Naive thymus-derived CD4-positive, alpha-beta T cell (primary cell): ENCODE data around the gene PAQR8. TPM values are rescaled to one million over a fixed set of nuclear protein-coding genes. Genes with fewer than 3 reads are reported as not detected.
A peak's percentile ranks its signal among the peaks of the same experiment; 100 is the strongest.

Source experiments
- ATAC-seq: fragments of 150-1000 bp; cut with Tn5 transposase; 2 replicates; pipeline ENCODE4 v1.10.0; 2021; ENCODE audit warnings: mild to moderate bottlenecking, moderate library complexity
- CTCF ChIA-PET: fragments of 350-600 bp; sonication (Branson Sonifier 250); formaldehyde crosslinking; loops from one replicate; lab custom pipeline; 2021; ENCODE audit warnings: antibody characterized with exemption; lab: Charles Lee
- POLR2A ChIA-PET: fragments of 350-600 bp; sonication (Branson Sonifier 250); formaldehyde crosslinking; loops from one replicate; lab custom pipeline; 2021; ENCODE audit warnings: antibody characterized with exemption, inconsistent platforms; lab: Charles Lee
- DNase-seq, 9 donors: peaks; one replicate each; pipeline versions ENCODE4 v3.0.0 to v3.0.0-alpha.2; 2020 to 2022; ENCODE audit warnings: mixed read lengths in 1 of 9
- H3K27ac ChIP-seq: one replicate; pipeline ENCODE4 v1.7.0; 2013; ENCODE audit warnings: mild to moderate bottlenecking, low read depth, low read length, moderate library complexity
- H3K27me3 ChIP-seq, 2 donors: one replicate each; pipeline ENCODE4 v1.7.0; 2013; ENCODE audit warnings: low read length in 2 of 2, mild to moderate bottlenecking in 2 of 2, moderate library complexity in 2 of 2; ENCODE audit not compliant: control insufficient read depth in 2 of 2, insufficient read depth in 2 of 2
- H3K36me3 ChIP-seq, 3 experiments: 1 replicate in 2 of 3; 2 replicates in 1 of 3; pipeline ENCODE4 v1.7.0; 2013; ENCODE audit warnings: low read length in 3 of 3, mild to moderate bottlenecking in 3 of 3, moderate library complexity in 1 of 3; ENCODE audit not compliant: insufficient read depth in 3 of 3, control insufficient read depth in 2 of 3
- H3K4me1 ChIP-seq, 2 donors: one replicate each; pipeline ENCODE4 v1.7.0; 2013; ENCODE audit warnings: low read length in 2 of 2, mild to moderate bottlenecking in 2 of 2, moderate library complexity in 1 of 2; ENCODE audit not compliant: control insufficient read depth in 2 of 2, insufficient read depth in 2 of 2
- H3K4me3 ChIP-seq: 2 replicates; pipeline ENCODE4 v1.7.0; 2013; ENCODE audit warnings: mild to moderate bottlenecking, low read length
- H3K9me3 ChIP-seq, 3 experiments: 1 replicate in 2 of 3; 2 replicates in 1 of 3; pipeline ENCODE4 v1.7.0; 2013; ENCODE audit warnings: low read length in 3 of 3; ENCODE audit not compliant: control insufficient read depth in 2 of 3
- H3K27ac Mint-ChIP-seq, 9 donors: one replicate each; pipeline ENCODE4 v1.8.0; 2020 to 2022; ENCODE audit warnings: mixed read lengths in 9 of 9, mild to moderate bottlenecking in 8 of 9, moderate library complexity in 5 of 9, inconsistent platforms in 2 of 9
- H3K27me3 Mint-ChIP-seq, 5 donors: one replicate each; pipeline ENCODE4 v1.8.0; 2021 to 2022; ENCODE audit warnings: mixed read lengths in 5 of 5, mild to moderate bottlenecking in 1 of 5
- H3K36me3 Mint-ChIP-seq, 5 donors: one replicate each; pipeline ENCODE4 v1.8.0; 2020 to 2022; ENCODE audit warnings: mixed read lengths in 5 of 5, mild to moderate bottlenecking in 3 of 5, inconsistent platforms in 1 of 5
- H3K4me1 Mint-ChIP-seq, 7 donors: one replicate each; pipeline ENCODE4 v1.8.0; 2020 to 2022; ENCODE audit warnings: mixed read lengths in 7 of 7, mild to moderate bottlenecking in 3 of 7, inconsistent platforms in 1 of 7
- H3K4me3 Mint-ChIP-seq, 10 donors: one replicate each; pipeline ENCODE4 v1.8.0; 2020 to 2022; ENCODE audit warnings: mild to moderate bottlenecking in 10 of 10, mixed read lengths in 10 of 10, moderate library complexity in 6 of 10, inconsistent platforms in 2 of 10
- H3K9me3 Mint-ChIP-seq, 11 donors: one replicate each; pipeline ENCODE4 v1.8.0; 2020 to 2022; ENCODE audit warnings: mixed read lengths in 11 of 11, mild to moderate bottlenecking in 4 of 11, inconsistent platforms in 1 of 11, moderate library complexity in 1 of 11
- intact Hi-C, 2 donors: fragments of 100-400 bp; cut with micrococcal nuclease; formaldehyde crosslinking; loops; one replicate each; pipeline ENCODE4 v1.15.1; 2023
- polyA plus RNA-seq, 2 donors: library from polyadenylated mRNA; unstranded; fragments of 300-500 nt; fragmentation: Illumina TruSeq; gene quantifications; one replicate each; pipeline ENCODE4 v1.2.3, GENCODE V29; 2021
- total RNA-seq, 6 experiments: library from RNA in 5 of 6; stranded (reverse) in 5 of 6; gene quantifications; 1 replicate in 5 of 6; 2 replicates in 1 of 6; pipeline ENCODE4 v1.2.3 and lab custom pipeline; 2021 to 2026

The PAQR8 gene
- total and polyA plus RNA-seq, 7 experiments from 2014 or later = 7.5 to 46.2 (median 32.1) TPM

DNA sequence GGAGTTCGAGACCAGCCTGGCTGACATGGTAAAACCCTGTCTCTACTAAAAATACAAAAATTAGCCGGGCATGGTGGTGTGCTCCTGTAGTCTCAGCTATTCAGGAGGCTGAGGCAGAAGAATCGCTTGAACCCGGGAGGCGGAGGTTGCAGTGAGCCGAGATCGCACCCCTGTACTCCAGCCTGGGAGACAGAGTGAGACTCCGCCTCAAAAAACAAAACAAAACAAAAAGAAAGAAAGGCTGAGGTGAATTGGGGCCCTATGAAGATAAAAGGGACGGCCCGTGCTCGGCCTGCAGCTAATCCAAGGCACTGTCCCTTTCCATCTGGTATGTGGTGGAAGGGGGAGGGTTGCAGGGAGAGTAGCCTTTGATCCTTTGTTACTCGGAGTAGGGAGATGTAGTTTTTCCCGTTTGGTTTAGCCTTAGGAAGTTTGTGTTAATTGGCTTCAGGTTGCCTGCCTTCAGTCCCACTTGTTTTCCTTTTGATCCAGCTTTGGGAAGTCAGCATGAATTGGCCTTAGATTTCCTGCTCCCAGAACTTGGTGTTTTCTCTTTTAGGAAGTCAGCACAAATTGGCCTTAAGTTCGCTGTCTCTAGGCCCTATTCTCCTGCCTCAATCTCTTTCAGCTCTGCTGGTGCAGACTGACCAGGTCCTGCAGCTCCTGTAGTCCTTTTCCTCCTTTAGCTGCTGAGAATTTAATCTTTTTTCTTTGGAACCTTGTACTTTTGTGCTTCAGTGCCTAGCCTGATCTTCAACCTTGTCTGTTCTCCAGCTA is 36.1 kb upstream of the PAQR8 start:
- peaks cover 0 to 7% (median 0%) of the 10 kb centered on the region in 5 donors for H3K27me3 Mint-ChIP-seq
- Histone ChIP-seq H3K4me3 (no peak overlapping the region), H3K36me3 (no peaks in the 10 kb centered on the region), H3K27ac (no peak overlapping the region), H3K9me3 (no peaks in the 10 kb centered on the region), H3K4me1 (peaks cover 0 to 4% of the 10 kb centered on the region in 2 donors), H3K27me3 (no peaks in the 10 kb centered on the region)
- no peak for ATAC-seq
- CTCF ChIA-PET = no interaction called here
- intact Hi-C loops = no loop called here
- peak overlapping the region in 2 of 9 donors; percentile 2 to 19 for H3K27ac Mint-ChIP-seq
- H3K4me3 Mint-ChIP-seq = no peak overlapping the region
- H3K4me1 Mint-ChIP-seq = peaks cover 0 to 49% (median 28%) of the 10 kb centered on the region in 7 donors
- no peaks in the 10 kb centered on the region for H3K36me3 Mint-ChIP-seq
- no peak for DNase-seq
- POLR2A ChIA-PET = interaction anchor here (1.0 to 1.5 kb wide), 2 partner anchors 8 to 10 kb away, joined by 3 read pairs; no protein-coding TSS in a partner anchor
- H3K9me3 Mint-ChIP-seq = no peaks in the 10 kb centered on the region

DNA sequence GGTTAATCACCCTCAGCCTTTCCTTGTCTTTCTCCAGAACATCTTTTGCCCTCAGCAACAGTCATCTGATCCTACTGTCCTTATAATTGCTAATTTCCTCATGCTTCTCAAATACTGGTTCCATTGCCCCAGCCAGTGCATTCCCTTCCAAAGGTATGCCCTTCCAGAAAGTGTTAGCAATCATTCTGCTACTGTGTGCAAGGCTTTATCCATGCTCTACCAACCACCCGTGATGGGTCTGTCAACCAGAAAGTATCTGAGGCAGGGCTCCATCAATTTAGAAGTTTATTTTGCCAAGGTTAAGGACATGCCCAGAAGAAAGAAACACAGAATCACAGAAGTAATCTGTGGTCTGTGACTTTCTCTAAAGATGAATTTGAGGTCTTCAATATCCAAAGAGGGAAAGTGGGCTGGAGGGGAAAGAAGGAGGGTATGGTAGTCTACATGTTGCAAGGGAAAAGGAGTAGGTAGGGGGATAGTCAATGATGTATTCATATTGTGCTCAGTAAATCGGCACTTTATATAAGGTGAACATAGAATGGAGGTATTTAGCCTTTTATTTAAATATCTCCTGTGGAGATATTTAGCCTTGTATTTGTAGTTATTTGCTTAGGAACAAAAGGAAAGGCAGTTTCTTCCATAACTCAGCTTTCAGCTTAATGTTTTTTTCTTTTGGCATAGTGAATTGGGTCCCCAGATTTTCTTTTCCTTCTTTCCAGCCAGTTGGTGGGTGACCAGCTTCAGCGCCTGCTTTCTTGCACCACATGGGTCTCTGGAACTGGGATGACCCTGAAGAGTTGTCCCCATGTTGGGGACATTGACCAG is 35.2 kb upstream of the PAQR8 start:
- Histone ChIP-seq H3K36me3 (no peaks in the 10 kb centered on the region), H3K27ac (no peak overlapping the region), H3K9me3 (no peaks in the 10 kb centered on the region), H3K4me3 (no peak overlapping the region), H3K4me1 (peaks cover 0 to 7% of the 10 kb centered on the region in 2 donors), H3K27me3 (no peaks in the 10 kb centered on the region)
- DNase-seq (no peak), ATAC-seq (no peak)
- Mint-ChIP-seq H3K4me1 (peaks cover 0 to 48% (median 31%) of the 10 kb centered on the region in 7 donors), H3K36me3 (no peaks in the 10 kb centered on the region), H3K27ac (peak overlapping the region in 3 of 9 donors; percentile 1 to 19 (median 2)), H3K4me3 (no peak overlapping the region), H3K9me3 (no peaks in the 10 kb centered on the region), H3K27me3 (peaks cover 0 to 7% (median 0%) of the 10 kb centered on the region in 5 donors)
- CTCF ChIA-PET = no interaction called here
- intact Hi-C loops = no loop called here
- POLR2A ChIA-PET = interaction anchor here (1.0 kb wide), 1 partner anchor 8 kb away, joined by 3 read pairs; no protein-coding TSS in a partner anchor

DNA sequence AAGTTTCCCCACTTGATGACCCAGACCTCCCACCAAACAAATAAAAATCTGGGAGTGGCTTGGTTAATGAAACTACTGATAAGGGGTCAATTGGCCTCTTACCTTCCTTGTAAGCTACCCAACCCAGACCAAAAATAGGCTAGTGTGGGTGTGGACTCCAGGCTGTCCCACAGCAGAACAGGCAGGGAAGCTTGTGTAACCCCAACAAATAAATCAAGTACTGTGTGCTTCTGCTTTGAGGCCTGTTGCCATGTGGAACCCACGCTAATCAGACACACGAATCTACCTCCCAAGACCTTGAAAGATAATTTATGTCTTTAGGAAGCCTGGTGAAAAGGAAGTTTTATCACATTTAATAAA is 33.7 kb upstream of the PAQR8 start:
- Histone ChIP-seq H3K4me1 (peaks cover 7 to 21% of the 10 kb centered on the region in 2 donors), H3K27me3 (no peaks in the 10 kb centered on the region), H3K27ac (no peak overlapping the region), H3K4me3 (no peak overlapping the region), H3K36me3 (no peaks in the 10 kb centered on the region), H3K9me3 (no peaks in the 10 kb centered on the region)
- ChIA-PET POLR2A (interaction anchor here (0.9 to 1.0 kb wide), 2 partner anchors 18 to 69 kb away, joined by 4 read pairs; no protein-coding TSS in a partner anchor), CTCF (no interaction called here)
- H3K27ac Mint-ChIP-seq = peak overlapping the region in 2 of 9 donors; percentile 69 to 72
- ATAC-seq = no peak
- intact Hi-C loops = no loop called here
- H3K9me3 Mint-ChIP-seq = peaks cover 0 to 4% (median 0%) of the 10 kb centered on the region in 11 donors
- no peaks in the 10 kb centered on the region for H3K36me3 Mint-ChIP-seq
- no peak overlapping the region for H3K4me3 Mint-ChIP-seq
- peaks cover 0 to 7% (median 0%) of the 10 kb centered on the region in 5 donors for H3K27me3 Mint-ChIP-seq
- peaks cover 6 to 50% (median 40%) of the 10 kb centered on the region in 7 donors for H3K4me1 Mint-ChIP-seq
- DNase-seq = no peak

DNA sequence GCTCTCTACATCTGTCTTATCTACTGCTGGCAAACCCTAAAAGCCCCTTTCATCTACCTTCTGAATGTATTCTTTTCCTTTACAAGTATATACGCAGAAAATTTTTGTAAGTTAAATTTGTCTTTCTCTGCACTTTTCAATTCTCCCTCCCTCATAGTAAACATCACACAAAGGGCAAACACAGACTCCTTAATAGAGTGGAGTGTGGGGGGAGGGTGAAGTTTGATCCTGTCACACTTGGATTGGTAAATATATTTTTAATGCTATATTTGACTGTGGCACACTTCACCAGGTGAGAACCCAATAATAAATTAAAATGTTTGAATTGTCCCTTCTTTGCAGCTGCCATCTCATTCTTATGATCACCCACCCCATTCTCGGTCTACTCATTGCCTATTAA is 33.2 kb upstream of the PAQR8 start:
- peaks cover 0 to 7% (median 0%) of the 10 kb centered on the region in 5 donors for H3K27me3 Mint-ChIP-seq
- ChIA-PET POLR2A (interaction anchor here (1.0 to 1.1 kb wide), 2 partner anchors 19 to 33 kb away, joined by 3 to 4 read pairs; partner anchors contain the start of gene PAQR8), CTCF (no interaction called here)
- no peak overlapping the region for H3K4me3 Mint-ChIP-seq
- Histone ChIP-seq H3K4me3 (no peak overlapping the region), H3K27me3 (no peaks in the 10 kb centered on the region), H3K9me3 (no peaks in the 10 kb centered on the region), H3K4me1 (peaks cover 11 to 25% of the 10 kb centered on the region in 2 donors), H3K27ac (no peak overlapping the region), H3K36me3 (no peaks in the 10 kb centered on the region)
- intact Hi-C loops = no loop called here
- ATAC-seq (no peak), DNase-seq (no peak)
- H3K9me3 Mint-ChIP-seq = peaks cover 0 to 4% (median 0%) of the 10 kb centered on the region in 11 donors
- H3K4me1 Mint-ChIP-seq = peaks cover 11 to 55% (median 44%) of the 10 kb centered on the region in 7 donors
- no peaks in the 10 kb centered on the region for H3K36me3 Mint-ChIP-seq
- H3K27ac Mint-ChIP-seq = peak overlapping the region in 3 of 9 donors; percentile 45 to 69 (median 54)

DNA sequence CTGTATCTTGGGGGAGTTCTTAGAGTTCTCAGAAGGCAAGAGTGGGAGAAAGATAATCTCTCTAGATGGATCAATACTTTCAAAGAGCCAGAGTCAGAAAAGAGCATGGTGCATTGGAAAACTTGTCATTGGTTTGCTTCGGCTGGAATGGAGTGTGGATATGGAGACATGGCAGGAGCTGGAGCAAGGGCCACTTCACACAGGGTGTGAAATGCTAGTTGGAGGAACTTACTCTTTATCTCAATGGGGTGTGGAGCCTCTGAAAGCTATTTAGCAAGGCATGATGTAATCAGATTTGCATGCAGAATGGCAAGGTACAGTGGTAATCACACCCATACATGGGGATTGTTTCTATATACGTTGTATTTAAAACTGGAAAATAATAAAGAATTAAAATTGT is 31.5 kb upstream of the PAQR8 start:
- H3K4me1 ChIP-seq = peaks cover 29 to 43% of the 10 kb centered on the region in 2 donors
- no peak overlapping the region for H3K4me3 ChIP-seq
- ChIA-PET POLR2A (interaction anchor here (0.6 kb wide), 1 partner anchor 51 kb away, joined by 4 read pairs; no protein-coding TSS in a partner anchor), CTCF (interaction anchor here (0.6 kb wide), 1 partner anchor 20 kb away, joined by 3 read pairs; no protein-coding TSS in a partner anchor)
- no peak overlapping the region for H3K4me3 Mint-ChIP-seq
- peak; percentile 40 for ATAC-seq
- peaks cover 0 to 7% (median 0%) of the 10 kb centered on the region in 5 donors for H3K27me3 Mint-ChIP-seq
- H3K27ac ChIP-seq = no peak overlapping the region
- H3K36me3 Mint-ChIP-seq = no peaks in the 10 kb centered on the region
- no peaks in the 10 kb centered on the region for H3K9me3 ChIP-seq
- intact Hi-C loops = loop anchor here in 1 of 2 donors (2.0 to 5.0 kb wide), 2 partner anchors 14 to 33 kb away; no protein-coding TSS in a partner anchor
- no peaks in the 10 kb centered on the region for H3K27me3 ChIP-seq
- H3K9me3 Mint-ChIP-seq = peaks cover 0 to 4% (median 0%) of the 10 kb centered on the region in 11 donors
- no peak for DNase-seq
- H3K27ac Mint-ChIP-seq = peak overlapping the region in 5 of 9 donors; percentile 22 to 74 (median 30)
- H3K4me1 Mint-ChIP-seq = peaks cover 21 to 67% (median 58%) of the 10 kb centered on the region in 7 donors
- no peaks in the 10 kb centered on the region for H3K36me3 ChIP-seq
